HG02852 (cell line): ENCODE measurements around the gene CDC123.
A peak's percentile ranks its signal among the peaks of the same experiment; 100 is the strongest.
"Not testable (repeated sequence)": the region's sequence is repeated elsewhere in the genome, so short reads cannot be mapped to it uniquely, and the experiment has no call there.

Experiments used
- ATAC-seq: cut with Tn5 transposase; IDR thresholded peaks from one replicate; pipeline ENCODE4 v1.9.1; 2021; ENCODE audit warnings: mild to moderate bottlenecking, moderate library complexity; ENCODE audit not compliant: unreplicated experiment

CDC123 gene

DNA sequence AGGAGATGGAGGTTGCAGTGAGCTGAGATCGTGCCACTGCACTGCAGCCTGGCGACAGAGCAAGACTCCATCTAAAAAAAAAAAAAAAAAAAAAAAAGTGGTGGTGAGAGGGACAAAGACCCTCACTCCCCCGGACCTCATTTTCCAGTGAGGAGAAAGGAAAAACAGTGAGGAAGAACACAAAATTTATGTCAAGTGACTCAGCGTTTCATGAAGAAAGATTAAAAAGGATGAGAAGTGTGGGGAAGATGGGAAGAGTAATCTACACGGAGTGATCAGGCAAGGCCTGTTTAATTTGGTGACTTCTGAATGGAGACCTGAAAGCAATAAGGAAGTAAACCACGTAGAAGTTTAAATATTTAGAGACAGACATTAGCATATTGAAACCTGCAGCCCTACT lies 7.3 kb upstream of the CDC123 start:
- ATAC-seq: no peak

DNA sequence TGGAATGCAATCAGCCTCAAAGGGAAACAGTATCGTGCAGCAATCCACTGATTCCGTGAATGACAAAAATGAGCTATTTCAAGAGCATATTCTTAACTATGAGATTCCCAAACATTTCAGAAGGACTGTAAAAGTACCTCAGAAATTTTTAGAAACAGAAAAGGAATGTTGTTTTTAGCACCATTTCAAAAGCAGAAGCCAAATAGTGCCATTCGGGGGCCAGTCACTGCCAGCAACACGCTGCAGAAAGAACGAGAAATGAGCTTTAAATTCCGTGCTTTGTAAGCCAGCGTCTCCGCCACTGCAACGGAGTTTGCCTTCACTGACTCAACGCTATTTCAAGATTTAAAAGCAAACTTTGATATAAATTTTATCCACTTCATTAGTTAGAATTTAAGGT lies 6.6 kb upstream of the CDC123 start:
- ATAC-seq: no peak

DNA sequence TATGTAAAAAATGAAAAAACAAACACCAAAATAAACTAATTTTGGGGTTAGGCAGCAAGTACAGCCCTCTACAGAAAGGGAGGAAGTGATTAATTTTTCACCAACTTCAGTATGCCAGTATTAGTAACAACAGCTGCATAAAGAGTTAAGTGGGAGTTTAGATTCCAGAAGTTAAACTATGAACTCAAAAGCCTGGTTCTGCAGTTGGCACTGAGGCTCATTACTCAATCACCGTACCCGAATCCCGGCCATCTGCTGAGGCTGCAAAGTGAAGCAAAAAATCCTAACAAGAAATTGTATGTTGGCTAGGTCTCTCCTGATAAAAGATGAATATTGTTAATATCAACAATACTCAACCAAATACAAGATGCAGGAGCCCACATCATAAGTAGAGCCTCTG lies 4.3 kb upstream of the CDC123 start:
- ATAC-seq: no peak

DNA sequence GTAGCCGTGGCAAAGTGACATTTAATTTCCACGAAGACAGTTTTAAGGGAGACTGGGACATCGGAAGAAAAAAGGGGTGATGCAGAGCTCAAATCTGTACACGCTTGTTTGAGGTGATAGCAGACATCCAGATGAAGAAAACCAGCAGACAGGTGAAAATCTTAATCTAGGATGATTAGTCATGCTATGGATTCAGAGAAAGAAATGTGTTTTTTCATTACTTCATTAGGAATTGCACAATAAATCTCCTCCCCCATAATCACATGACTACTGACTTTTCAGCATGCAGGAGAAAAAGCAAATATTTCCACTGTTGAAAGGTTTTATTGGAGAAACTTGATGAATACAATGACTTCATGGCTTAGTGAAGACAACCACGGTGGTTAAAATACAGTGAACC lies 2.8 kb upstream of the CDC123 start:
- no peak for ATAC-seq

DNA sequence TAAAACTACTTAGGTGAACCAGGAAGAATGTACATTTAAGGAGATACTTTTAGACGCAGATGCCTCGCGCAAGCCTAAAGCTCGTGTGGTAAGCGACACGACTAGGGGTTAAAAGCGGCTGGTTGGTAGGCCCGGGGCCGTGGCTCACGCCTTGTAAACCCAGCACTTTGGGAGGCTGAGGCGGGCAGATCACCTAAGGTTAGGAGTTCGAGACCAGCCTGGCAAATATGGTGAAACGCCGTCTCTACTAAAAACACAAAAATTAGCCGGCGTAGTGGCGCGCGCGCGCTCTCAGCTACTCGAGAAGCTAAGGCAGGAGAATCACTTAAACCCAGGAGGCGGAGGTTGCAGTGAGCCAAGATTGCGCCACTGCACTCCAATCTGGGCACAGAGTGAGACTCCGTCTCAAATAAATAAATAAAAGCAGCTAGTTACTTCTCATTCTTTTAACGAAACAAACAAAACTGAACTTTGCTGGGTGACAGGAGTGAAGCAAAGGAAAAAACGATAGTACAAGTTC lies 1.2 kb upstream of the CDC123 start:
- ATAC-seq: no peak

DNA sequence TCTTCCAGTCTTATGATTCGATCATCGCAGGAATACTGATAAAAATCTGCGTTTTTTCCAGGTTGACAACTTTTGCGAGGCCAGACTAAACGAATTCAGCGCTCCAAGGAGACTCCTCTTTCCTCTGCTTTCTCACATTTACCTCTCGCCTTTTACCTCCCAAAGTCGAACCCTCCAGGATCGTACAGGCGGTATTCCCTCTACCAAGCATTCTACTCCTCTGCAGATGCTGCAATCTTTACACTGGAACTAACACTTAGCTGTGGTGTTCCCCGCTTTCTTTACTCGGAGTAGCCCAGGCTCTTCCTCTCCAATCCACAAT lies 746 bp upstream of the CDC123 start:
- ATAC-seq: peak; percentile 16

DNA sequence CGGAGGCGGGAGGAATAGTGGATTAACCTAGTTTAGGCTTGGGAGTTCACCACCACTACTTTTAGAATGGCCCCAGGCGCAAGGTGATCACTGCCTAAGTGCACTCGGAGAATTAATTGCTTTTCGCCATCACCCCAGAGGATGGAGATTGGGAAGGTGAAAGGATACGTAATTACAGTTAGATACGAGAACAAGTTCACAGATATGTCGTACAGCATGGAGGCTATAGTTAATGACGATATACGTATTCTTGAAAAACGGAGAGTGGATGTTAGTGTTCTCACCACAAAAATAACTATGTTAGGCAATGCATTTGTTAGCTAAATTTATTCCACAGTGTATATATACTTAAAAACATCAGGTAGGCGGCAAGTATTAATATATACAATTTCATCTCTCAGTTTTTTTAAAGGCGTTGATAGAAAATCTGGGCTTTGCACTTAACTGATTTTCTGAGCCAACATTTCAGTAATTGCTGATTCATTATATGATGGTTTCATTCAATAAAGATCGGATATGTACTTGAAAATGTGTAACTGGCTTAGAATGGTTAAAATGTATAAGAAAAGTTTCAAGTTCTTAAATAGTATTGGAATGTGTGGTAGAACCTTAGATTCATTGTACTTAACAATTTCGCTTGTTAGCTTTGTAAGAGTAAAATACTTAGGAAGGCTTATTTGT lies 683 bp downstream of the CDC123 start:
- ATAC-seq: peak; percentile 2

DNA sequence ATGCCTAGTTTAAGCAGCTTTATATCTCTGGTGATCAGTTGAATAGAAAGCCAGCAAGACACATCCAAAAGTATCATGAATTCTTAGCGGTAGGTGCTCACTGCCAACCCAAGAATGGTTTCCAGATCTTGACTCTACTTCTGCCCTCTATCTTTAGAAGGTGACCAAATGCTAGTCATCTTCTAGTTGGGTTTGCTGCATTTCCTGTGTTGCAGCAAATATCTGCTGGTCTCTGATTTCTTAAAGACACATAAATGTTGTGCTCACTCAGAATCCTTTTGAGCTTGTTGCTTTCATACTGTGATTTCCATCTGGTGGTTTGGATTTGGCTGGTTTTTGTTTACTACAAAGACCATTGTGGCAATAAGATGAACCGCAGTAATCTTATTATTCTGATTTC lies 2.2 kb downstream of the CDC123 start:
- ATAC-seq: no peak

DNA sequence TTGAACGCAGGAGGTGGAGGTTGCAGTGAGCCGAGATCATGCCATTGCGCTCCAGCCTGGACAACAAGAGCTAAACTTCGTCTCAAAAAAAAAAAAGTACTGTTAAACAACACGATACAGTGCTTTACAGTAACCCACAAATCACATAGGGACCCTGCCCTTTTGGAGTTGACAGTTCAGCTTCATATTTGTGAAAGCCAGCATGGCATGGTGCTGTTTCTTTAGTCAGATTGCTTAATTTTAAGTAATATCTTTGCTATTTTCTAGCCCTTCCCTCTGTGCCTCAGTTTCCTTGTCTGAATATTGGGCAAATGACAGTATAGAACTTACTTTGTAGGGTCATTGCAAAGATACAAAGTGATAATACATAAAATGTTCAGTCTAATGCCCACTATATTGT lies 4.9 kb downstream of the CDC123 start:
- no peak for ATAC-seq

DNA sequence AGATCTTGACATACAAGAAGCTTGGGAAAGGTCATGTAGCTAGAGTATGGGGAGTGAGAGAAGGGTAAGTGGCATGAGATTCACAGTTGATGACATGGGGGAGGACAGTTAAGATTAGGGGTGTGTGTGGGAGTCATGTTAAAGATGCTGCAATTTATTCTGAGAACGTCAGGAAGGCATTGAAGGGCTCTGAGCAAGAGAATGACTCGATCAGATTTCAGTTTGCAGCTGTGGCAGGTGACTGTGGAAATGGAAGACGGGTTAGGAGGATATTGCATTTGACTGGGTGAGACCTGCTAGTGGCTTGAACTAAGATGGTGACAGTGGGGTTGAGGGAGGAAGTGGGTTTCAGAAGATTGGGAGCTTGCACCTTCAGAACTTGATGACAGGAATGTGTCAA lies 5.6 kb downstream of the CDC123 start:
- no peak for ATAC-seq

DNA sequence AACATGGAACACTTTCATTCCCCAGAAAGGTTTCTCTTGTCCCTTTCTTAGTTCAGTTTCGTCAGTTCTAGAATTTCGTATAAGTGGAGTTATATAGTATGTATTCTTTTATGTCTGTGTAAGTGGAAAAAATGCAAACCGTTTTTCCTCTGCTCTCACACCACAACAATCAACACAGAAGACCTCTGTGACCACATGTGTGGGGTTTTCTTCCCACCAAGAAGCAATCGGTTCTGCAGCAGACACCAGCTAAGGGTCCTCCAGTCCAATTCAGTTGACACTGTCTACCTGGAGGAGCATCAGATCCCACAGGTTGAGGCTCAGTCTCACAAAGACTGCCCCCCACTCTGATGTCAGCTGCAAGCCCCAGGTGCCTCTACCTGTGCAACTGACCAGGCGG lies 6.2 kb downstream of the CDC123 start:
- no peak for ATAC-seq

DNA sequence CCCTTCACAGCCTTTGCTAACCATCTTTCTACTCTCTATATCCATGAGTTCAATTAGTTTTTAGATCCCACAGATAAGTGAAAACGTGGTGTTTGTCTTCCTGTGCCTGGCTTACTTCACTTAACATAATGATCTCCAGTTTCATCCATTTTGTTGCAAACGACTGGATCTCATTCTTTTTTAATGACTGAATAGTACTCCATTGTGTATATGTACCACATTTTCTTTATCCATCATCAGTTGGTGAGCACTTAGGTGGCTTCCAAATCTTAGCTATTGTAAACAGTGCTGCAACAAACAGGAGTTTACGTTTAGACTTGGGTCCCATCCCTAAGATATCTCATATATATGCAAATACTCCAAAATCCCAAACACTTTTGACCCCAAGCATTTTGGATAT lies 9.1 kb downstream of the CDC123 start:
- no peak for ATAC-seq

DNA sequence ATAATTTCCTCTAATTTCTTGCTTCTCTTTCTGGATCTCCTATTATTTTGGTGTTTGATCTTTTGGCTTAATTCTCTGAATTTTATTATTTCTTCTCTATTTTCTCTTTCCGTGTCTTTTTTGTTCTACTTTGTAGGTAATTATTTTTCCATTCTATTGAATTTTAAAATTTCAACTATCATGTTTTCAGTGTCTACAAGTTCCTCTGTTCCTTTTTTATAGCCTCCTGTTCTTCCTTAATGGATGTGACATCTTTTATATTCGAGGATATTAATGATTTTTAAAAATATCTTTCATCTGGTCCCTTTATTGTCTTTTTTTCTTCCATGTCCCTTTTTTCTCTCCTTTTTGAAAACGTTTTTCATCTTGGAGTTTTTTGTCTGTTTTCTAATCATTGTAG lies 11.1 kb downstream of the CDC123 start:
- ATAC-seq: no peak

DNA sequence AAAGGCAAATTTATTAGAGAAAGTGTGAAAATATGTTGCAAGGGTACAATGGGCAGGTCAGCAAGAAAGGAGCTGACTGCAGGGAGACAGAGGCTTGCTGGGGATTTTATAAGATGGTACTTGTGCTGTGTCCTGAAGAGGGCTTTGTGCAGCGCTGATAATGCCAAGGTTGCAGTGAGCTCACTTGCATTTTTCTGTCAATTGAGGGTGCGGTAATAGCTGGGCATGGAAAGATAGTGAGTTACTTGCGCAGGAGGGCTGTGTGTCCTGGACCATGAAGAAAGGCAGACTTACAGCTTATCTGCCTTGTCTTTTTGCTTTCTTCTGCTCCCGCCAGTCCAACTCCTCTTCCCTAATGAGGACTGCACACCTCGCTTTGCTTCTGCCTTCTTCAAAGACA lies 12.5 kb downstream of the CDC123 start:
- no peak for ATAC-seq

DNA sequence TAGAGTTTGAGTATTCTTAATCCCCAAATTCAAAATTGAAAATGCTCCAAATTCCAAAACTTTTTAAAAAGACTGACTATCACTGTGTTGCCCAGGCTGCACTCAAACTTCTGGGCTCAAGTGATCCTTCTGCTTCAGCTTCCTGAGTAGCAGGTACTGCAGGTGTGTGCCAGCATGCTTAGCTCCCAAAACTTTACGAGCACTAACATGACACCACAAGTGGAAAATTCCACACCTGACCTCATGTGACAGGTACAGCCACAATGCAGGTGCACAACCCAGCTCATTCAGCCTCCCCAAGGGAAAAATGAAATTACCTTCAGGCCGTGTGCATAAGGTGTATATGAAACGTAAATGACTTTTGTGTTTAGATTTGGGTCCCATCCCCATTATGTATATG lies 16.5 kb downstream of the CDC123 start:
- no peak for ATAC-seq

DNA sequence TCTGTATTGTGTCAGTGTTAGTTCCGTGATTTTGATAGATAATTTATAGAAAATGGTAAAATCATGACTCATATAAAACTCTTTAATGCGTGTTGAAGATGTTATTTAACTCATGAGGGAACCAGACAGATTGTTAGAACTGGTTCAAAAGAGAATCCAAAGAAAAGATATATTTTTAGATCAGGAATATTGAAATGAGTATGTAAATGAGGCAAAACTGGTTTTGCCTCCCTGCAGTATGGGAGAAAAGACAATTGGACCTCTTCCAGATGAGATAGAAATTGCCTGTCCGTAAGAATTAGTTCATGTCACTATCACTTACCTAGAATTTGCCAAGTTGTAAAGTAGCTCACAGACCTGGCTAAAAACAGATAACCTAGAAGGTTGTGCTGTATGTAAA lies 17.6 kb downstream of the CDC123 start:
- no peak for ATAC-seq

DNA sequence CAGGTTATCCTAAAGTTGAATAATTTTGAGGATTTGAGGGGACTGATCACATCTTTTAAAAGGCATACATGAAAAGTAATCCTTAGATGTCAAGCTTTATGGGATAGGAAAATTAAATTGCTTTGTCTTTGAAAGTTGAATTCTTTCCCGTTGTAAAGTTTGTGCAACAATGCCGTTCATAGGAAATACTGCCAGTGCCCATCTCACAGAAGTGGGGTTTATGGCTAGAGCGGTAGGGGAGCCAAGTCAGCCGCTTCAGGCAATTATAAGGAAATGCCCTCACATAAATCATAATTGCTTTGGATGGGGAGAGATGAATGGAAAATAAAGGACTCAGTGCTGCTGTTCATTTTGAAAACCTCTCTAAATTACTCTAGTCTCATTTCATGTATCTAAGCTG lies 18.1 kb downstream of the CDC123 start:
- no peak for ATAC-seq

DNA sequence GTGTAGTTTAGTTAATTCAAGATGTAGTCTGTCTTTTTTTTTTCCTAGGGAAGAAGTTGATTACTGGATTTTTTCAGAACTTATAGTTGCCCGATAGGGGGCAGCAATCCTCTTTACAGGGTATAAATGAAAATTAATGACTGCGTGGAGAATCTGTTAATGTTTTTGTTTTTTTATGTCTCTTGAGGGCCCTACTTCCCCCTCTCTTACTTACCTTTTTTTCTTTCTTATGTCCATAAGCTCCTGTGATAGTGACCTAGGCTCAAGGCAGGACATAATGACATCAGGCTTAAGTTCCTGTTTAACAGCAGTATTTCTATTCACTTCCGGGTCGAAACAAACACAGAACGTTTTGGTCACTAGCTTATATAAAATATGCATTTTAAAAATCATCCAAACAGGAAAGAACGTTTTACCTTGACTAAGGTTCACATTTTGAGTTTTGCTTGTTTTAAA lies 18.8 kb downstream of the CDC123 start:
- ATAC-seq: no peak

DNA sequence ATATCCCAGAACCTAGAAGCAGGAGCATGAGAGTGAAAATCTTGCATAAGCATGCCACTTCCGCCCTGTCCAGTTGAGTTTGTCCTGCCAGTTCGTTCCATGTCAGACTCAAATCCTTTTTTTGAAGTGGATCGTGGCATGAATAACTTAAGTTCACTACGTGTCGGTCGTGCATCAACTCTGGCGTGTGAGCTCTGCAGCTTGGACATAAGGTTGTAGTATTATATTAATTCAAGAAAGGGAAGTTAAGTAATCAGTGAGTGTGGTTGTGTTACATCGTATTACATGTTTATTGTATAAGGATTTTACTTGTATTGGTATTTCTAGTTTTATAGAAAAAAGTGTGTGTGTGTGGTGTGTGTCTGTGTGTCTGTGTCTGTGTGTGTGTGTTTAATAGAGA lies 23.0 kb downstream of the CDC123 start:
- no peak for ATAC-seq

DNA sequence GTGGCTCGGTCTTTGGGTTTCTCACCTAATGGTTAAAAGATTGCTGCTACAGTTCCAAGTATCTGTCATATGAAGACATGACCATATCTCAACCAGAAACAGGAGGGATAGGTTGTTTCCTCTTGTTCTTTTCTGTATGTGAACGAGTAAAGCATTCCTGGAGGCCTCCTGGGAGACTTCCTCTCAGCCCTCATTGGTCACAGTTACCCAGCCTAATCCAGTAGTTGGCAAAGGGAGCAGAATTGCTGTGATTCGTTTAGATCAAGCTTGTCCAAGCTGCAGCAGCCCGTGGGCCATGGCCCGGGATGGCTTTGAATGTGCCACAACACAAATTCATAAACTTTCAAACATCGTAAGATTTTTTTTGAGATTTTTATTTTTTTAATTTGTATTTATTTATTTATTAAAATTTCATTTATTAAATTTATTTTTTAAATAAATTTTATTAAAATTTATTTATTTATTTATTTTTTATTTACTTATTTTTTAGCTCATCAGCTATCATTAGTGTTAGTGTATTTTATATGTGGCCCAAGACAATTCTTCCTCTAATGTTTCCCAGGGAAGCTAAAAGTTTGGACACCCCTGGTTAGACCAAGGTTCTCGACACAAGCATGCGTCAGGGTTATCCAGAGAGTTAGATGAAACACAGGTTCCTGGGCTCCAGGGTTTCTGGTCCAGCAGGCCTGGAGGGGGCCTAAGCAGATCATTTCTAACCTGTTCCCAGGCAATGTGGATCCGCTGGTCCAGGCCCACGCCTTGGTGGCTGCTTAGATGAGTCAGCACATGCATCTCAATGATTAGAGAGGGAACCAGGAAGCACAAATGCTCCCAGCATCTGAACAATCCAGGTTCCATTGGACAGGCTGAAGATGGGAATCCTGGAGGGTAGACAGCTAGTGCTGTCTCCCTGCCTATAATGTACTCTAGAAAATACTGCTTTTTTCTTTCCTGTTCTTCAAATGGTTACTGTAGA lies 25.6 kb downstream of the CDC123 start:
- ATAC-seq: no peak

DNA sequence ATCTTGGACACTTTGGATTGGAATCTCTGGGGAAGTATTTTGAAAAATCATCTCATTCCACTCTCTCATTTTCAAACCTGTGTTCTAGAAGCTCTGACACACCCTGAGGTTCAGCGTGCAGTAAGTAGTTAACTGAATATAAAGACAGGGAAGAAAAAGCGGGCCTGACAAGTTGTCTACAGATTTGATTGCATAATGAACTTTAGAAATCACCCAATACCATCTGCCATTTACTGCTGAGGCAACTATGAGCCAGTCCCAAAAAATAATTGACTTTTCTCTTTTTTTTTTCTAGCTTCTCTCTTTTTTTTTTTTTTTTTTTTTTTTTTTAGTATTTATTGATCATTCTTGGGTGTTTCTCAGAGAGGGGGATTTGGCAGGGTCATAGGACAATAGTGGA lies 29.5 kb downstream of the CDC123 start:
- ATAC-seq: no peak

DNA sequence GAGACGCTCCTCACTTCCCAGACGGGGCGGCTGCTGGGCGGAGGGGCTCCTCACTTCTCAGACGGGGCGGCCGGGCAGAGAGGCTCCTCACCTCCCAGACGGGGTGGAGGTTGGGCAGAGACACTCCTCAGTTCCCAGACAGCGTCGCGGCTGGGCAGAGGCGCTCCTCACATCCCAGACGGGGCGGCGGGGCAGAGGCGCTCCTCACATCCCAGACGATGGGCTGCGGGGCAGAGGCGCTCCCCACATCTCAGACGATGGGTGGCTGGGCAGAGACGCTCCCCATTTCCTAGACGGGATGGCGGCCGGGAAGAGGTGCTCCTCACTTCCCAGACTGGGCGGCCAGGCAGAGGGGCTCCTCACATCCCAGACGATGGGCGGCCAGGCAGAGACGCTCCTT lies 30.4 kb downstream of the CDC123 start:
- not testable (repeated sequence) for ATAC-seq
